Testis (tissue), 2 donors: ENCODE data around the gene TASOR.
"Not testable (repeated sequence)": the region's sequence is repeated elsewhere in the genome, so short reads cannot be mapped to it uniquely, and the experiment has no call there.

Experiments
- CTCF ChIP-seq, 3 experiments: fragments of 450-650 bp in 2 of 3; fragments of 200-600 bp in 1 of 3; sonication (generic) in 1 of 3; IDR thresholded peaks; one replicate each; pipeline ENCODE4 v1.5.1; 2016 to 2019; ENCODE audit warnings: antibody characterized with exemption in 3 of 3, mild to moderate bottlenecking in 2 of 3, moderate library complexity in 1 of 3
- POLR2A ChIP-seq: fragments of 450-650 bp; IDR thresholded peaks from one replicate; pipeline ENCODE4 v1.6.1; 2017; ENCODE audit warnings: antibody characterized with exemption, mild to moderate bottlenecking, moderate library complexity

DNA sequence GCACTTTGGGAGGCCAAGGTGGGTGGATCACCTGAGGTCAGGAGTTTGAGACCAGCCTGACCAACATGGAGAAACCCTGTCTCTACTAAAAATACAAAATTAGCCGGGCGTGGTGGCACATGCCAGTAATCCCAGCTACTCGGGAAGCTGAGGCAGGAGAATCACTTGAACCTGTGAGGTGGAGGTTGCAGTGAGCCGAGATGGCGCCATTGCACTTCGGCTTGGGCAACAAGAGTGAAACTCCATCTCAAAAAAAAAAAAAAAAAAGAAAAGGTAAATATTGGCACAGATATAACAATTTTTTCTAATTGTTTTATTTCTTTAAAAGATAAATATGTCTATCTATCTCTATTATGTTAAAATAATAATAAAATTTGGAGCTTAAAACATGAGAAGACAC is 24.3 kb upstream of the TASOR start:
- not testable (repeated sequence) for TF ChIP-seq POLR2A; CTCF (IDR thresholded peaks at IDR 0.05)
